Neural cell (in vitro differentiated cells): ENCODE measurements around the gene NFIB.

Source experiments
- CTCF ChIP-seq: fragments of 450-650 bp; IDR thresholded peaks from 2 replicates; pipeline ENCODE4 v1.5.1; 2014; ENCODE audit warnings: antibody characterized with exemption, mild to moderate bottlenecking, moderate library complexity; ENCODE audit not compliant: poor library complexity, severe bottlenecking
- EP300 ChIP-seq: fragments of 450-650 bp; conservative IDR thresholded peaks from 2 replicates; pipeline ENCODE4 v1.6.1; 2014; ENCODE audit warnings: antibody characterized with exemption, mild to moderate bottlenecking, moderate library complexity; ENCODE audit not compliant: poor library complexity, severe bottlenecking
- EZH2 ChIP-seq: fragments of 200-600, 300-800 bp; shearing (Covaris generic), sonication (generic); IDR thresholded peaks from 2 replicates; pipeline ENCODE4 v1.6.1; 2014; ENCODE audit warnings: antibody characterized with exemption, low read length, borderline replicate concordance, mild to moderate bottlenecking; ENCODE audit not compliant: insufficient read depth, poor library complexity, severe bottlenecking
- POLR2AphosphoS5 ChIP-seq: IDR thresholded peaks from 2 replicates; pipeline ENCODE4 v1.6.1; 2012
- RAD21 ChIP-seq: fragments of 450-650 bp; conservative IDR thresholded peaks from 2 replicates; pipeline ENCODE4 v1.6.1; 2014; ENCODE audit warnings: antibody characterized with exemption, mild to moderate bottlenecking, moderate library complexity
- SMC3 ChIP-seq: fragments of 450-650 bp; conservative IDR thresholded peaks from 2 replicates; pipeline ENCODE4 v1.6.1; 2014; ENCODE audit warnings: antibody characterized with exemption, mild to moderate bottlenecking, moderate library complexity; ENCODE audit not compliant: poor library complexity
- TAF1 ChIP-seq: IDR thresholded peaks from 2 replicates; pipeline ENCODE4 v1.6.1; 2012; ENCODE audit warnings: low read depth
- TF ChIP-seq, protein P1 (sequence below): IDR thresholded peaks from 2 replicates; pipeline ENCODE4 v1.6.1; 2012; ENCODE audit warnings: borderline replicate concordance

DNA sequence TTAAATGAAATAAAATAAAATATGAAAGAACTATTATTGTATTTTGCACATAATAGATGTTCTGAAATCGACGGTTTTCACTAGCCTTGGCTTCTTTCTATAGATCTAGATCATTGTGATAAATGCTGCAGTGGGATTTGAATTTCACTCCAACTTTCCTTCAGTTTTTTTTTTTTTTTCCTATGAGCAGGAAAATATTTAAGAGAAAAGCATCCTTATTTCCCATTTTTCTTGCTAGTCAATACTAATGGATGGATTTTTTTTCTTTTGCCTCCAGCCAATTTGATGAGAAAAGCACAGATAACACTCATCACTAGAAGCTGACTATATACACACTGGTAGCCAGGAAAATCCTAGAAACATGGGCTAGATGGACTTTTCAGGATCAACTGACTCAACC lies 249.0 kb downstream of the NFIB start:
- TF ChIP-seq CTCF = no peak
- no peak for TF ChIP-seq EZH2
- TF ChIP-seq TAF1 = no peak
- TF ChIP-seq SMC3 = no peak
- no peak for TF ChIP-seq POLR2AphosphoS5
- no peak for TF ChIP-seq RAD21
- no peak for TF ChIP-seq EP300
- TF ChIP-seq, protein P1, sequence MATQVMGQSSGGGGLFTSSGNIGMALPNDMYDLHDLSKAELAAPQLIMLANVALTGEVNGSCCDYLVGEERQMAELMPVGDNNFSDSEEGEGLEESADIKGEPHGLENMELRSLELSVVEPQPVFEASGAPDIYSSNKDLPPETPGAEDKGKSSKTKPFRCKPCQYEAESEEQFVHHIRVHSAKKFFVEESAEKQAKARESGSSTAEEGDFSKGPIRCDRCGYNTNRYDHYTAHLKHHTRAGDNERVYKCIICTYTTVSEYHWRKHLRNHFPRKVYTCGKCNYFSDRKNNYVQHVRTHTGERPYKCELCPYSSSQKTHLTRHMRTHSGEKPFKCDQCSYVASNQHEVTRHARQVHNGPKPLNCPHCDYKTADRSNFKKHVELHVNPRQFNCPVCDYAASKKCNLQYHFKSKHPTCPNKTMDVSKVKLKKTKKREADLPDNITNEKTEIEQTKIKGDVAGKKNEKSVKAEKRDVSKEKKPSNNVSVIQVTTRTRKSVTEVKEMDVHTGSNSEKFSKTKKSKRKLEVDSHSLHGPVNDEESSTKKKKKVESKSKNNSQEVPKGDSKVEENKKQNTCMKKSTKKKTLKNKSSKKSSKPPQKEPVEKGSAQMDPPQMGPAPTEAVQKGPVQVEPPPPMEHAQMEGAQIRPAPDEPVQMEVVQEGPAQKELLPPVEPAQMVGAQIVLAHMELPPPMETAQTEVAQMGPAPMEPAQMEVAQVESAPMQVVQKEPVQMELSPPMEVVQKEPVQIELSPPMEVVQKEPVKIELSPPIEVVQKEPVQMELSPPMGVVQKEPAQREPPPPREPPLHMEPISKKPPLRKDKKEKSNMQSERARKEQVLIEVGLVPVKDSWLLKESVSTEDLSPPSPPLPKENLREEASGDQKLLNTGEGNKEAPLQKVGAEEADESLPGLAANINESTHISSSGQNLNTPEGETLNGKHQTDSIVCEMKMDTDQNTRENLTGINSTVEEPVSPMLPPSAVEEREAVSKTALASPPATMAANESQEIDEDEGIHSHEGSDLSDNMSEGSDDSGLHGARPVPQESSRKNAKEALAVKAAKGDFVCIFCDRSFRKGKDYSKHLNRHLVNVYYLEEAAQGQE = no peak
